ENCODE results near the gene PEX16. TPM values are rescaled to one million over a fixed set of nuclear protein-coding genes. Genes with fewer than 3 reads are reported as not detected.
"Not testable (repeated sequence)": the region's sequence is repeated elsewhere in the genome, so short reads cannot be mapped to it uniquely, and the experiment has no call there.

The PEX16 gene
- total RNA-seq, 4 donors from 2014 or later: 20.0 to 26.7 (median 21.3) TPM

- no peaks in the 10 kb centered on the region for H3K27me3 ChIP-seq
- no peak overlapping the region for H3K4me3 ChIP-seq
- 80% methylated on average over 1 of the region's 56 CpGs; no CpG with 5 or more reads in 1 of the 2 donors for WGBS, 2 donors (ENCODE audit: low coverage in 1 of 2)
- peaks cover 0 to 38% of the 10 kb centered on the region in 2 donors for H3K36me3 ChIP-seq
- no peak for ATAC-seq
- H3K9me3 ChIP-seq: no peaks in the 10 kb centered on the region
- H3K27ac ChIP-seq: no peak overlapping the region
- no peak for TF ChIP-seq POLR2AphosphoS5 (IDR thresholded peaks at IDR 0.05)
- no peak for TF ChIP-seq EP300 (IDR thresholded peaks at IDR 0.05)
- no peak for TF ChIP-seq POLR2A (IDR thresholded peaks at IDR 0.05)
- TF ChIP-seq CTCF (IDR thresholded peaks at IDR 0.05): no peak
- H3K4me1 ChIP-seq: peaks cover 0 to 29% (median 15%) of the 10 kb centered on the region in 3 donors
Observed at GRCh38 chr11:45902452-45903380, 15.0 kb downstream of the PEX16 start.

- WGBS, 2 donors (ENCODE audit: low coverage in 1 of 2): 69% methylated on average over 3 of the region's 6 CpGs; no CpG with 5 or more reads in 1 of the 2 donors
- peaks cover 2% of the 10 kb centered on the region for H3K27me3 ChIP-seq
- H3K36me3 ChIP-seq: peaks cover 0 to 38% of the 10 kb centered on the region in 2 donors
- no peak for ATAC-seq
- H3K4me3 ChIP-seq: no peak overlapping the region
- no peak overlapping the region for H3K27ac ChIP-seq
- H3K9me3 ChIP-seq: no peaks in the 10 kb centered on the region
- no peak for TF ChIP-seq POLR2A (IDR thresholded peaks at IDR 0.05)
- TF ChIP-seq CTCF (IDR thresholded peaks at IDR 0.05): no peak
- TF ChIP-seq POLR2AphosphoS5 (IDR thresholded peaks at IDR 0.05): no peak
- no peak for TF ChIP-seq EP300 (IDR thresholded peaks at IDR 0.05)
- H3K4me1 ChIP-seq: peaks cover 0 to 28% (median 15%) of the 10 kb centered on the region in 3 donors
Observed at GRCh38 chr11:45901626-45902025, 16.1 kb downstream of the PEX16 start.

GRCh38 chr11:45900916-45901617 is 16.6 kb downstream of the PEX16 start:
- no peak for ATAC-seq
- Histone ChIP-seq H3K27me3 (peaks cover 6% of the 10 kb centered on the region), H3K9me3 (no peaks in the 10 kb centered on the region), H3K36me3 (peaks cover 0 to 38% of the 10 kb centered on the region in 2 donors), H3K4me1 (peaks cover 0 to 28% (median 15%) of the 10 kb centered on the region in 3 donors), H3K4me3 (peak overlapping the region; percentile 37 to 72), H3K27ac (peak overlapping the region in 3 of 4 donors; percentile 64 to 78 (median 77))
- no peak for TF ChIP-seq POLR2AphosphoS5 (IDR thresholded peaks at IDR 0.05)
- no peak for TF ChIP-seq POLR2A (IDR thresholded peaks at IDR 0.05)
- TF ChIP-seq EP300 (IDR thresholded peaks at IDR 0.05): no peak
- TF ChIP-seq CTCF (IDR thresholded peaks at IDR 0.05): no peak
- 9% methylated on average over 8 of the region's 8 CpGs; no CpG with 5 or more reads in 1 of the 2 donors for WGBS, 2 donors (ENCODE audit: low coverage in 1 of 2)

- peak; percentile 9 to 34 for TF ChIP-seq POLR2A (IDR thresholded peaks at IDR 0.05)
- H3K4me3 ChIP-seq: peak overlapping the region; percentile 37 to 72
- H3K27me3 ChIP-seq: peaks cover 12% of the 10 kb centered on the region
- peak; percentile 36 for ATAC-seq
- peak overlapping the region in 3 of 4 donors; percentile 64 to 78 (median 77) for H3K27ac ChIP-seq
- H3K9me3 ChIP-seq: not testable (repeated sequence)
- 4 to 5% methylated on average over 10 to 12 of the region's 59 CpGs for WGBS, 2 donors (ENCODE audit: low coverage in 1 of 2)
- H3K36me3 ChIP-seq: peaks cover 0 to 34% of the 10 kb centered on the region in 2 donors
- H3K4me1 ChIP-seq: peaks cover 0 to 28% (median 15%) of the 10 kb centered on the region in 3 donors
Observed at GRCh38 chr11:45900175-45900800, 17.4 kb downstream of the PEX16 start.

Data from gastroesophageal sphincter (tissue), 4 donors.